Coronary artery (tissue), 2 donors: ENCODE measurements around the gene ATP6V1C2.

ENCODE experiments used
- DNase-seq: peaks from one replicate; pipeline ENCODE4 v3.0.0-alpha.2; 2017; ENCODE audit warnings: low spot score
- H3K27ac ChIP-seq, 2 donors: fragments of 200-600 bp; sonication (generic); one replicate each; pipeline ENCODE4 v1.5.1; 2016 to 2019
- H3K4me3 ChIP-seq: fragments of 200-600 bp; sonication (generic); 2 replicates; pipeline ENCODE4 v1.5.1; 2016; ENCODE audit warnings: mild to moderate bottlenecking, moderate library complexity
- CTCF ChIP-seq: fragments of 200-600 bp; sonication (generic); IDR thresholded peaks from one replicate; pipeline ENCODE4 v1.5.1; 2019; ENCODE audit warnings: antibody characterized with exemption

ATP6V1C2 gene

GRCh38 chr2:10784719-10785118 is 63.3 kb downstream of the ATP6V1C2 start:
- H3K4me3 ChIP-seq, result no peak overlapping the region
- no peak for TF ChIP-seq CTCF
- no peak for DNase-seq
- H3K27ac ChIP-seq, result no peak overlapping the region

- H3K27ac ChIP-seq, result no peak overlapping the region
- DNase-seq, result no peak
- no peak for TF ChIP-seq CTCF
- no peak overlapping the region for H3K4me3 ChIP-seq
Measured at GRCh38 chr2:10785260-10785659, 63.8 kb downstream of the ATP6V1C2 start.

- TF ChIP-seq CTCF, result no peak
- no peak for DNase-seq
- no peak overlapping the region for H3K4me3 ChIP-seq
- H3K27ac ChIP-seq, result no peak overlapping the region
Measured at GRCh38 chr2:10786240-10786982, 65.0 kb downstream of the ATP6V1C2 start.

GRCh38 chr2:10787176-10787968 is 65.9 kb downstream of the ATP6V1C2 start:
- no peak for TF ChIP-seq CTCF
- DNase-seq, result no peak
- H3K27ac ChIP-seq, result no peak overlapping the region
- no peak overlapping the region for H3K4me3 ChIP-seq

- Histone ChIP-seq H3K4me3 (no peak overlapping the region), H3K27ac (no peak overlapping the region)
- TF ChIP-seq CTCF, result no peak
- DNase-seq, result no peak
Measured at GRCh38 chr2:10788855-10789254, 67.4 kb downstream of the ATP6V1C2 start.

GRCh38 chr2:10790228-10790973 is 69.0 kb downstream of the ATP6V1C2 start:
- DNase-seq, result no peak
- Histone ChIP-seq H3K4me3 (no peak overlapping the region), H3K27ac (no peak overlapping the region)
- TF ChIP-seq CTCF, result no peak
